Fibroblast of lung (primary cell): ENCODE data around the gene HSFY2.
"Not testable (repeated sequence)": the region's sequence is repeated elsewhere in the genome, so short reads cannot be mapped to it uniquely, and the experiment has no call there.

Experiments used
- CTCF ChIP-seq, 2 donors: IDR thresholded peaks in 1 of 2; conservative IDR thresholded peaks in 1 of 2; 1 replicate in 1 of 2; 2 replicates in 1 of 2; pipeline ENCODE4 v1.5.1; 2011 to 2012; ENCODE audit warnings: low read length in 2 of 2, control low read depth in 1 of 2, inconsistent platforms in 1 of 2, low read depth in 1 of 2, mild to moderate bottlenecking in 1 of 2
- EZH2 ChIP-seq: IDR thresholded peaks from 2 replicates; pipeline ENCODE4 v1.5.1; 2012; ENCODE audit warnings: low read length, control low read depth, mild to moderate bottlenecking; ENCODE audit errors: missing control alignments

GRCh38 chrY:18815751-18816150 is 42.2 kb upstream of the HSFY2 start:
- not testable (repeated sequence) for TF ChIP-seq CTCF (conservative IDR thresholded peaks at IDR 0.05 in 1 of 2, IDR thresholded peaks at IDR 0.05 in 1 of 2; ENCODE audit: low read depth in 1 of 2, low read length in 2 of 2); EZH2
